ENCODE data around the gene FXYD2. TPM values are rescaled to one million over a fixed set of nuclear protein-coding genes. Genes with fewer than 3 reads are reported as not detected.

The FXYD2 gene
- total and polyA plus RNA-seq, 9 of the 15 experiments (the other 6 are each of a cell fraction or from before 2014, with no cell fraction given): not detected

GRCh38 chr11:117809236-117810055, 15.1 kb downstream of the FXYD2 start (continued):
- 0 out of 2 replicates have a peak, but pooled peaks have one; percentile 2 for TF ChIP-seq JUND (IDR thresholded peaks at IDR 0.05; ENCODE audit: borderline replicate concordance, low read depth, low read length)
- no peak for TF ChIP-seq JUND (tag; IDR thresholded peaks at IDR 0.05; ENCODE audit: borderline replicate concordance, low read depth, low read length)
- no peak for TF ChIP-seq ZNF699 (CRISPR knock-in tag; IDR thresholded peaks at IDR 0.05; ENCODE audit: insufficient replicate concordance)
- TF ChIP-seq TFE3 (CRISPR knock-in tag; IDR thresholded peaks at IDR 0.05): no peak
- TF ChIP-seq WHSC1 (IDR thresholded peaks at IDR 0.05; ENCODE audit: low read length): no peak
- TF ChIP-seq TEAD1 (CRISPR knock-in tag; IDR thresholded peaks at IDR 0.05): no peak
- TF ChIP-seq THAP7 (CRISPR knock-in tag; IDR thresholded peaks at IDR 0.05): no peak
- TF ChIP-seq, protein P1, sequence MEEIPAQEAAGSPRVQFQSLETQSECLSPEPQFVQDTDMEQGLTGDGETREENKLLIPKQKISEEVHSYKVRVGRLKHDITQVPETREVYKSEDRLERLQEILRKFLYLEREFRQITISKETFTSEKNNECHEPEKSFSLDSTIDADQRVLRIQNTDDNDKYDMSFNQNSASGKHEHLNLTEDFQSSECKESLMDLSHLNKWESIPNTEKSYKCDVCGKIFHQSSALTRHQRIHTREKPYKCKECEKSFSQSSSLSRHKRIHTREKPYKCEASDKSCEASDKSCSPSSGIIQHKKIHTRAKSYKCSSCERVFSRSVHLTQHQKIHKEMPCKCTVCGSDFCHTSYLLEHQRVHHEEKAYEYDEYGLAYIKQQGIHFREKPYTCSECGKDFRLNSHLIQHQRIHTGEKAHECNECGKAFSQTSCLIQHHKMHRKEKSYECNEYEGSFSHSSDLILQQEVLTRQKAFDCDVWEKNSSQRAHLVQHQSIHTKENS (CRISPR knock-in tag; IDR thresholded peaks at IDR 0.05): no peak
- TF ChIP-seq, protein P2, sequence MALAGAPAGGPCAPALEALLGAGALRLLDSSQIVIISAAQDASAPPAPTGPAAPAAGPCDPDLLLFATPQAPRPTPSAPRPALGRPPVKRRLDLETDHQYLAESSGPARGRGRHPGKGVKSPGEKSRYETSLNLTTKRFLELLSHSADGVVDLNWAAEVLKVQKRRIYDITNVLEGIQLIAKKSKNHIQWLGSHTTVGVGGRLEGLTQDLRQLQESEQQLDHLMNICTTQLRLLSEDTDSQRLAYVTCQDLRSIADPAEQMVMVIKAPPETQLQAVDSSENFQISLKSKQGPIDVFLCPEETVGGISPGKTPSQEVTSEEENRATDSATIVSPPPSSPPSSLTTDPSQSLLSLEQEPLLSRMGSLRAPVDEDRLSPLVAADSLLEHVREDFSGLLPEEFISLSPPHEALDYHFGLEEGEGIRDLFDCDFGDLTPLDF (CRISPR knock-in tag; IDR thresholded peaks at IDR 0.05): no peak
- TF ChIP-seq FOS (IDR thresholded peaks at IDR 0.05; ENCODE audit: extremely low read depth, insufficient read length): no peak
- TF ChIP-seq KLF13 (tag; IDR thresholded peaks at IDR 0.05; ENCODE audit: borderline replicate concordance, low read depth): no peak
- TF ChIP-seq ARID1B (IDR thresholded peaks at IDR 0.05): 0 out of 2 replicates have a peak, but pooled peaks have one; percentile 15
- no peak for TF ChIP-seq BACH1 (tag; IDR thresholded peaks at IDR 0.05)
- TF ChIP-seq, protein P3, sequence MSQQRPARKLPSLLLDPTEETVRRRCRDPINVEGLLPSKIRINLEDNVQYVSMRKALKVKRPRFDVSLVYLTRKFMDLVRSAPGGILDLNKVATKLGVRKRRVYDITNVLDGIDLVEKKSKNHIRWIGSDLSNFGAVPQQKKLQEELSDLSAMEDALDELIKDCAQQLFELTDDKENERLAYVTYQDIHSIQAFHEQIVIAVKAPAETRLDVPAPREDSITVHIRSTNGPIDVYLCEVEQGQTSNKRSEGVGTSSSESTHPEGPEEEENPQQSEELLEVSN (IDR thresholded peaks at IDR 0.05; ENCODE audit: borderline replicate concordance in 1 of 2, extremely low read depth in 1 of 2, insufficient read depth in 1 of 2, insufficient read length in 1 of 2, low read depth in 1 of 2, low read length in 1 of 2, poor library complexity in 1 of 2, severe bottlenecking in 1 of 2): no peak
- TF ChIP-seq BMI1 (IDR thresholded peaks at IDR 0.05; ENCODE audit: low read length): no peak
- peak; percentile 89 for TF ChIP-seq SMARCA5 (IDR thresholded peaks at IDR 0.05)
- no peak for TF ChIP-seq KAT7 (CRISPR knock-in tag; IDR thresholded peaks at IDR 0.05; ENCODE audit: borderline replicate concordance)
- peak in 1 of 2 experiments; percentile 82; a peak in 1 of 4 replicates for TF ChIP-seq SRF (CRISPR knock-in tag; IDR thresholded peaks at IDR 0.05)
